Gastrocnemius medialis (tissue), 4 donors: ENCODE results near the gene PRPF40A.

Source experiments
- POLR2A ChIP-seq, 2 donors: fragments of 450-650 bp; IDR thresholded peaks; one replicate each; pipeline ENCODE4 v1.6.1; 2017; ENCODE audit warnings: antibody characterized with exemption in 2 of 2, mild to moderate bottlenecking in 2 of 2, moderate library complexity in 2 of 2
- TF ChIP-seq, protein P1 (sequence below), 5 experiments: fragments of 450-650 bp in 3 of 5; fragments of 200-600 bp in 2 of 5; sonication (generic) in 2 of 5; IDR thresholded peaks in 4 of 5; conservative IDR thresholded peaks in 1 of 5; 1 replicate in 4 of 5; 2 replicates in 1 of 5; pipeline ENCODE4 v1.5.1; 2016 to 2019; ENCODE audit warnings: antibody characterized with exemption in 5 of 5, mild to moderate bottlenecking in 3 of 5, moderate library complexity in 3 of 5

- TF ChIP-seq, protein P1, sequence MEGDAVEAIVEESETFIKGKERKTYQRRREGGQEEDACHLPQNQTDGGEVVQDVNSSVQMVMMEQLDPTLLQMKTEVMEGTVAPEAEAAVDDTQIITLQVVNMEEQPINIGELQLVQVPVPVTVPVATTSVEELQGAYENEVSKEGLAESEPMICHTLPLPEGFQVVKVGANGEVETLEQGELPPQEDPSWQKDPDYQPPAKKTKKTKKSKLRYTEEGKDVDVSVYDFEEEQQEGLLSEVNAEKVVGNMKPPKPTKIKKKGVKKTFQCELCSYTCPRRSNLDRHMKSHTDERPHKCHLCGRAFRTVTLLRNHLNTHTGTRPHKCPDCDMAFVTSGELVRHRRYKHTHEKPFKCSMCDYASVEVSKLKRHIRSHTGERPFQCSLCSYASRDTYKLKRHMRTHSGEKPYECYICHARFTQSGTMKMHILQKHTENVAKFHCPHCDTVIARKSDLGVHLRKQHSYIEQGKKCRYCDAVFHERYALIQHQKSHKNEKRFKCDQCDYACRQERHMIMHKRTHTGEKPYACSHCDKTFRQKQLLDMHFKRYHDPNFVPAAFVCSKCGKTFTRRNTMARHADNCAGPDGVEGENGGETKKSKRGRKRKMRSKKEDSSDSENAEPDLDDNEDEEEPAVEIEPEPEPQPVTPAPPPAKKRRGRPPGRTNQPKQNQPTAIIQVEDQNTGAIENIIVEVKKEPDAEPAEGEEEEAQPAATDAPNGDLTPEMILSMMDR (IDR thresholded peaks at IDR 0.05 in 4 of 5, conservative IDR thresholded peaks at IDR 0.05 in 1 of 5), result no peak
- TF ChIP-seq POLR2A (IDR thresholded peaks at IDR 0.05), result no peak
Measured at GRCh38 chr2:152701198-152701597, 16.1 kb downstream of the PRPF40A start.
